Loucy (cell line): Measurements from ENCODE around the gene BAK1.

Experiments
- H2AFZ ChIP-seq: fragments of 200-600 bp; sonication (generic); 2 replicates; pipeline ENCODE4 v1.6.0; 2016; ENCODE audit warnings: antibody characterized with exemption, mild to moderate bottlenecking, low read length, moderate library complexity
- H3F3A ChIP-seq: fragments of 200-600 bp; 2 replicates; pipeline ENCODE4 v1.6.0; 2016; ENCODE audit warnings: antibody characterized with exemption, low read depth, mild to moderate bottlenecking
- H3K27me3 ChIP-seq: fragments of 200-600 bp; sonication (generic); 2 replicates; pipeline ENCODE4 v1.6.1; 2014; ENCODE audit warnings: low read length, mild to moderate bottlenecking; ENCODE audit not compliant: insufficient read depth, poor library complexity, severe bottlenecking
- H3K36me3 ChIP-seq: fragments of 200-600 bp; sonication (generic); 2 replicates; pipeline ENCODE4 v1.6.1; 2016; ENCODE audit warnings: low read length; ENCODE audit not compliant: insufficient read depth
- H3K4me1 ChIP-seq: fragments of 200-600 bp; sonication (generic); 2 replicates; pipeline ENCODE4 v1.5.1; 2014; ENCODE audit warnings: low read length, mild to moderate bottlenecking; ENCODE audit not compliant: insufficient read depth, poor library complexity, severe bottlenecking
- H3K4me2 ChIP-seq: fragments of 200-600 bp; sonication (generic); 2 replicates; pipeline ENCODE4 v1.6.0; 2014; ENCODE audit warnings: antibody characterized with exemption, low read length, low read depth, mild to moderate bottlenecking; ENCODE audit not compliant: poor library complexity, severe bottlenecking
- H3K4me3 ChIP-seq: fragments of 200-600 bp; sonication (generic); 2 replicates; pipeline ENCODE4 v1.5.1; 2014; ENCODE audit warnings: low read length, mild to moderate bottlenecking, mixed read lengths; ENCODE audit not compliant: poor library complexity, severe bottlenecking
- H3K79me2 ChIP-seq: fragments of 200-600 bp; sonication (generic); 2 replicates; pipeline ENCODE4 v1.6.1; 2014; ENCODE audit warnings: low read length; ENCODE audit not compliant: insufficient read depth
- H3K9ac ChIP-seq: fragments of 200-600 bp; sonication (generic); 2 replicates; pipeline ENCODE4 v1.6.0; 2014; ENCODE audit warnings: mild to moderate bottlenecking, low read depth, low read length, moderate library complexity; ENCODE audit not compliant: poor library complexity, severe bottlenecking
- H3K9me2 ChIP-seq: fragments of 200-600 bp; sonication (generic); replicated peaks from 2 replicates; pipeline ENCODE4 v1.6.1; 2016; ENCODE audit warnings: low read depth, low read length, mixed read lengths
- H3K9me3 ChIP-seq: fragments of 200-600 bp; sonication (generic); 2 replicates; pipeline ENCODE4 v1.6.1; 2014; ENCODE audit warnings: mild to moderate bottlenecking, antibody characterized with exemption, low read length, low read depth; ENCODE audit not compliant: insufficient read depth
- H4K20me1 ChIP-seq: fragments of 200-600 bp; sonication (generic); 2 replicates; pipeline ENCODE4 v1.6.0; 2014; ENCODE audit warnings: antibody characterized with exemption, low read length, mild to moderate bottlenecking; ENCODE audit not compliant: insufficient read depth, poor library complexity, severe bottlenecking
- CTCF ChIP-seq: fragments of 200-600 bp; sonication (generic); conservative IDR thresholded peaks from 2 replicates; pipeline ENCODE4 v1.5.1; 2014; ENCODE audit warnings: mild to moderate bottlenecking, antibody characterized with exemption, low read length
- EZH2phosphoT487 ChIP-seq: fragments of 200-600 bp; IDR thresholded peaks from 2 replicates; pipeline ENCODE4 v1.6.1; 2018; ENCODE audit warnings: antibody characterized with exemption, mild to moderate bottlenecking, moderate library complexity, borderline replicate concordance

BAK1 gene

GRCh38 chr6:33604941-33605854 is 25.1 kb upstream of the BAK1 start:
- Histone ChIP-seq H3K9ac (no peak overlapping the region), H3F3A (no peaks in the 10 kb centered on the region), H3K9me3 (no peaks in the 10 kb centered on the region), H3K4me1 (no peaks in the 10 kb centered on the region), H3K36me3 (no peaks in the 10 kb centered on the region), H3K27me3 (no peaks in the 10 kb centered on the region), H3K4me3 (no peak overlapping the region), H2AFZ (no peak overlapping the region), H3K9me2 (no peaks in the 10 kb centered on the region), H4K20me1 (no peaks in the 10 kb centered on the region), H3K4me2 (no peak overlapping the region), H3K79me2 (no peaks in the 10 kb centered on the region)
- TF ChIP-seq EZH2phosphoT487 (no peak), CTCF (no peak)

- Histone ChIP-seq H3K9me2 (no peaks in the 10 kb centered on the region), H3K9me3 (no peaks in the 10 kb centered on the region), H3K4me1 (peaks cover 1% of the 10 kb centered on the region), H4K20me1 (no peaks in the 10 kb centered on the region), H3K9ac (no peak overlapping the region), H3K79me2 (no peaks in the 10 kb centered on the region), H3K36me3 (no peaks in the 10 kb centered on the region), H3F3A (no peaks in the 10 kb centered on the region), H3K4me2 (no peak overlapping the region), H2AFZ (no peak overlapping the region), H3K4me3 (no peak overlapping the region), H3K27me3 (no peaks in the 10 kb centered on the region)
- TF ChIP-seq EZH2phosphoT487 (no peak), CTCF (no peak)
Observed at GRCh38 chr6:33602180-33602579, 22.1 kb upstream of the BAK1 start.

- H4K20me1 ChIP-seq: no peaks in the 10 kb centered on the region
- no peak overlapping the region for H2AFZ ChIP-seq
- H3K9me2 ChIP-seq: no peaks in the 10 kb centered on the region
- H3F3A ChIP-seq: no peaks in the 10 kb centered on the region
- TF ChIP-seq CTCF (no peak), EZH2phosphoT487 (no peak)
- no peak overlapping the region for H3K4me2 ChIP-seq
- no peaks in the 10 kb centered on the region for H3K9me3 ChIP-seq
- H3K9ac ChIP-seq: no peak overlapping the region
- peaks cover 6% of the 10 kb centered on the region for H3K4me1 ChIP-seq
- H3K79me2 ChIP-seq: no peaks in the 10 kb centered on the region
- H3K36me3 ChIP-seq: no peaks in the 10 kb centered on the region
- no peak overlapping the region for H3K4me3 ChIP-seq
- H3K27me3 ChIP-seq: no peaks in the 10 kb centered on the region
Observed at GRCh38 chr6:33600761-33601160, 20.7 kb upstream of the BAK1 start.
